Transverse colon (tissue), 4 donors: Measurements from ENCODE around the gene H2BK1.

Experiments
- CTCF ChIP-seq, 5 experiments: fragments of 200-600 bp in 3 of 5; fragments of 450-650 bp in 2 of 5; sonication (generic) in 3 of 5; IDR thresholded peaks; 1 replicate in 2 of 5; 2 replicates in 3 of 5; pipeline ENCODE4 v1.5.1; 2016 to 2017; ENCODE audit warnings: antibody characterized with exemption in 5 of 5, inconsistent platforms in 3 of 5, mild to moderate bottlenecking in 2 of 5, moderate library complexity in 1 of 5
- POLR2AphosphoS5 ChIP-seq, 3 donors: sonication (generic); formaldehyde crosslinking; IDR thresholded peaks; one replicate each; pipeline ENCODE4 v1.6.1; 2016; ENCODE audit warnings: antibody characterized with exemption in 3 of 3

GRCh38 chr7:151241755-151242096, 31.4 kb upstream of the H2BK1 start:
- no peak for TF ChIP-seq CTCF (IDR thresholded peaks at IDR 0.05)
- no peak for TF ChIP-seq POLR2AphosphoS5 (IDR thresholded peaks at IDR 0.05)
